CD1c-positive myeloid dendritic cell (primary cell): ENCODE results near the gene QSOX2.

ENCODE experiments used
- DNase-seq: peaks from one replicate; pipeline ENCODE4 v3.0.0-alpha.2; 2016; ENCODE audit errors: extremely low spot score

Gene QSOX2

GRCh38 chr9:136203408-136204144 is 42.0 kb downstream of the QSOX2 start:
- DNase-seq, result no peak

GRCh38 chr9:136202454-136203407 is 42.9 kb downstream of the QSOX2 start:
- no peak for DNase-seq

GRCh38 chr9:136201609-136202453 is 43.8 kb downstream of the QSOX2 start:
- no peak for DNase-seq

- no peak for DNase-seq
These were observed 44.4 kb downstream of the QSOX2 start for GRCh38 chr9:136201174-136201573.

- no peak for DNase-seq
These were observed 45.2 kb downstream of the QSOX2 start for GRCh38 chr9:136200424-136200823.

- DNase-seq, result no peak
These were observed 46.0 kb downstream of the QSOX2 start for GRCh38 chr9:136199391-136200288.

DNA sequence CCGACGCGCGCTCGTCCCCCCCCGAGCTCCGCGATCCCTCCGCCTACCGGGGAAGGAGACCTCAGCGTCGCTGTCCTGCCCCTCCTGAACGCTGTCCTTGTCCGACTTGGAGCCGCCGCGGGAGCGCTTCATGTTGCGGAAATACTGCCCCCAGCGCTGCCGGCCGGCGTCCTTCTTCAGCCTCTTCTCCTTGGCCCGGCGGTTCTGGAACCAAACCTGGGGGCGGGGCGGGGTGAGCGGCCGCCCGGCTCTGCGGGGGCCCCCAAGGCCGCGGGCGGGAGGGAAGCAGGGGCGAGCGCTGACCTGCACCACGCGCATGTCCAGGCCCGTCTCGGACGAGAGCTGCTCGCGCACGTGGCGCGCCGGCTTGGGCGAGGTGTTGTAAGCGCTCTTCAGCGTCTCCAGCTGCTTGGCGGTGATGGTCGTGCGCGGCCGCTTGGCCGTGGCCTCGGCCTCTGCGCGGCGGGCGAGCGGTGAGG is 47.0 kb downstream of the QSOX2 start:
- DNase-seq, result peak; percentile 7

- DNase-seq, result no peak
These were observed 47.5 kb downstream of the QSOX2 start for GRCh38 chr9:136197930-136198604.

- no peak for DNase-seq
These were observed 48.3 kb downstream of the QSOX2 start for GRCh38 chr9:136197084-136197875.

GRCh38 chr9:136196404-136197083 is 49.1 kb downstream of the QSOX2 start:
- no peak for DNase-seq

- no peak for DNase-seq
These were observed 51.1 kb downstream of the QSOX2 start for GRCh38 chr9:136194540-136194939.

DNA sequence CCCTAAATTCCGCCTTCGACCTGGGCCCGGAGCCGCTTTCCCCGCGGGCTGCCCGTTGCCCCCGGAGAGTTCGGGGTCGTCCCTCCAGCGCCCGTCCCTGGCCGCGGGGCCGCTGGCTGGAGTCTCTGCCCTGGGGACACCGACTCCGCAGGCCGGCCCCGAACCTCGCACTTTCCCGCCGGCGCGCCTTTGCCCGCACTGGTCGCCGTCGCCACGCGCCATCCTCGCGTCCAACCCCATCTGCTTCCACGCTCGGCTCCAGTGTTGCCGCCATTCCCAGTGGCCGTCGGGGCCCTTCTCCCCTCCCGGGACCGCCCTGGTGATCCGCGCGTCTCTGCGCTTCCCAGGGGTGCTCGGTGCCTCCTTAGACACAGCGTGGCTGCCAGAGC is 51.7 kb downstream of the QSOX2 start:
- no peak for DNase-seq

DNA sequence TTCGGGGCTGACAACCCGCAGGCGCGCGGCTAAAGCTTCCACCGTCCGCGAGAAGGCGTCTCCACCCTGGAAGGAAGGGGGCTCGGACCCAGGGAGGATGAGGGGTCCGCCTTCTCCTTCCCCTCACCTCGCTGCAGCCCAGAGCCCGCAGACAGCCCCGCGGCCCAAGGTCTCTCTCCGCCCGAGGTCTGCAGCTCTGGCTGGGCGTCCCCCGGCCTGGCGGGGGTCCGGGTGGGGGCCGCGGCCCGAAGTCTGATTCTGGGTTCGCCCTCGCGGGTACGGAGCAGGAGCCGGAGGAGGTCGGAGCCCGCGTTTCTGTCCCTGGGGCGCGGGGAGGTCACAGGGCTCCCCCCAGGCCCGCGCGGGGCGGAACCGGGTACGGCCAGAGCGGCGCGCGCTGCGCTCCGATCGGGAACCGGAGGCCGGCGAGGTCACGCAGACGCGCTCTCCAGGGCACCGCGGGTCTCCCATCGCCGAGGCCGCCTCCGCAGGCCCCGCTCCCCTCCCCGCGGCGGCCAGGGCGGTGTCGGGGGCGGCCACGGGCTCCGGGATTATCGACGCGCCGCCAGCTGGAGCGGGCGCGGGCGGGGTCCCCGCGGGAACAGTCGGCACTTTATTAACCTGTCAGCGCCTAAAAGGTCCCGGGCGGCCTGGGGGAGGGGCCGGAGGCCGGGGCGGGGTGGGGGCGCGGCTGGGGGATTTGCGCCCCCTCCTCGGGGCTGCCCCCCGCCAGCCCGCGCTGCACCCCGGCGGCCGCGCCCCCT is 52.3 kb downstream of the QSOX2 start:
- DNase-seq, result no peak

DNA sequence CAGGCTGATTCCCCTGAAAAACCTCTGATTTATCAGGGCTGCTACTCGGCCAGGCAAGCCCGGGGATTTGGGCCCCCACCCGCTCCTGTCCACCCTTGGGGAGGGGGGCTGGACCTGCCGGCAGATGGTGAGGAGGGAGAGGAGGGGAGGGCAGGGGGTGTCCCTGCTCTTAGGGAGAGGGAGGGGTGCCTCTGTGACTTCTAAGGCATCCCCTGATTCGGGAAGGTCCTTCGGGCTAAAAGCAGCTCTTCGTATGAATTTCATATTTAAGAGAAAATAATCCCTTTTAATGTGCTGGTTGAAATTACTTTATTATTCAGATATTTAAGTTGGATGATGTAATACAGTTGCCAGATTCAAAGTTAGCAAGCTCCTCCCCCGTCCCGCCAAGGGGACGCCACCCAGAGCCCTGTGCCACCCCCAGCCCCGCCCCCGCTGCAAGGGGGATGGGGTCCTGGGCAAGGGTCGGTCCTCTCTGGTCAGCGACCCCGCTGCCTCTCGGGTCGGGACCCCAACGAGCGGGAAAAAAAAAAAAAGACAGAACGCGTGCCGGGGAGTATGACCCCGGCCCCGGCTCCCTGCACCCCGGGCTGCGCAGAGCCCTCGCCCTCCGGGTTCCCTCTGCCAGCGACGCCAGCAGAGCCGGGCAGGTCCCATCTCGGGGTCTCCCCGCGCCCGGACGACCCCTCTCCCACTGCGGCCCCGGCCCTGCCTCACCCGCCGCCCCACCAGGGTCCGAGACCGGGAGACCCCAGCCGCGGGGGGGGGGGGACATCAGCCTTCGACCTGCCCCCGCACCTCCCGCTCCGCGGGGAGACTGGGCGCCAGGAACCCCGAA is 53.1 kb downstream of the QSOX2 start:
- no peak for DNase-seq

GRCh38 chr9:136191960-136192286 is 53.7 kb downstream of the QSOX2 start:
- DNase-seq, result no peak

DNA sequence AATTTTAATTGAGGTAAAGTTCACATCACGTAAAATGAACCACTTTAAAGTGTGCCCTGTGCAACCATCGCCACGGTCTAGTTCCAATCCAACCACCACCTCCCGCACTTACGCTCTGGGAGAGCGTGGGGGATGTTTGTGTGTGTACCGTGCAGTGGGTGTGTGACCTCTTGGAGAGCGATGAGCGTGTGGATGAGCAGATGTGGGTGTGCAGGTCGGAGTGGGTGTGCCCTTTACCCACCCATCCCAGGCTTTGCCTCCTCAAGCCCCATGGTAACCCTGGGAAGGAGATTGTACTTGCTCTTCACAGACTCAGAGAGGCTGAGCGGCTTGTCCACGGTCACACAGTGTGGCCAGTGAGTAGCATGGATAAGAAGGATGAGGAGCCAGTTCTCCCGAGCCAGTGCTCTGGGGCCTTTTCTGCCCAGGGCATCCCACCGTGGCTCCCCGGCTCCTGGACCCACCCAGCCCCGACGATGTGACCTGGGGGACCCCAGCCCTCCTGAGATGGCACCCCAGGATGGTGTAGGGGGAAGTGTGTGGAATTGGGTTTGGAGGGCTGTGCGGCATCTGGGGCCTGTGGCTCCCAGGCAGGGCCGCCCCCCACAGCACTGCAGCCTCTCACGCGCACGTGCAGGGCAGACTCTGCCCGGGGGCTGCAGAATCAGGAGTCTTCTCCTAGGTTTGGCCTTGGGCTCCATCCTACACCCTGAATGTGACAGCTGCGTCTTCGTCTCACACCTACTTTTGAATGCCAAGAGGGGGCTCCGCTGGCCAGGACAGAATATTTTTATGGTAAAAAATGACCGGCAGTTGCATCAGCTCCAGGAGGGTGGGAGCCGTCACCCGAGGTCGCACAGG is 54.3 kb downstream of the QSOX2 start:
- no peak for DNase-seq
